GM12872 (cell line): ENCODE results near the gene EXOC4.

ENCODE experiments used
- CTCF ChIP-seq: IDR thresholded peaks from 3 replicates; pipeline ENCODE4 v1.5.1; 2011; ENCODE audit warnings: low read depth, mild to moderate bottlenecking, low read length, moderate library complexity; ENCODE audit not compliant: insufficient read depth

The EXOC4 gene

GRCh38 chr7:133883591-133883990, 630.7 kb downstream of the EXOC4 start:
- no peak for TF ChIP-seq CTCF

- no peak for TF ChIP-seq CTCF
These were observed 632.3 kb downstream of the EXOC4 start for GRCh38 chr7:133885213-133885612.

- no peak for TF ChIP-seq CTCF
These were observed 633.2 kb downstream of the EXOC4 start for GRCh38 chr7:133886086-133886485.

- TF ChIP-seq CTCF, result no peak
These were observed 633.9 kb downstream of the EXOC4 start for GRCh38 chr7:133886797-133887196.

GRCh38 chr7:133887459-133887858, 634.6 kb downstream of the EXOC4 start:
- TF ChIP-seq CTCF, result no peak

- TF ChIP-seq CTCF, result no peak
These were observed 635.4 kb downstream of the EXOC4 start for GRCh38 chr7:133888061-133888930.

- no peak for TF ChIP-seq CTCF
These were observed 651.9 kb downstream of the EXOC4 start for GRCh38 chr7:133904776-133905175.
